Measurements from ENCODE around the gene SLC26A4.
A peak's percentile ranks its signal among the peaks of the same experiment; 100 is the strongest.

Gene SLC26A4

GRCh38 chr7:107622894-107623293 is 37.7 kb upstream of the SLC26A4 start:
- no peak overlapping the region for H3K27ac ChIP-seq (ENCODE audit: low read length)
- no peak overlapping the region for H2AFZ ChIP-seq (ENCODE audit: low read depth, low read length)
- H3K79me2 ChIP-seq (ENCODE audit: insufficient read depth, low read length) = no peaks in the 10 kb centered on the region
- DNase-seq (no peak), ATAC-seq (ENCODE audit: insufficient read depth, low read depth) (no peak)
- H3K9ac ChIP-seq (ENCODE audit: low read depth, low read length) = no peak overlapping the region
- no peak overlapping the region for H3K4me3 ChIP-seq (ENCODE audit: low read depth in 1 of 2, low read length in 2 of 2)
- H3K27me3 ChIP-seq (ENCODE audit: insufficient read depth, low read length, poor library complexity) = no peaks in the 10 kb centered on the region
- no peaks in the 10 kb centered on the region for H4K20me1 ChIP-seq (ENCODE audit: insufficient read depth, low read length)
- H3K4me2 ChIP-seq (ENCODE audit: insufficient read depth, low read length) = no peak overlapping the region
- peaks cover 22% of the 10 kb centered on the region for H3K36me3 ChIP-seq (ENCODE audit: insufficient read depth, low read length)
- H3K9me3 ChIP-seq (ENCODE audit: insufficient read depth, low read length, severe bottlenecking) = no peaks in the 10 kb centered on the region
- no peaks in the 10 kb centered on the region for H3K4me1 ChIP-seq (ENCODE audit: insufficient read depth, low read length)
- no peak for TF ChIP-seq CTCF (IDR thresholded peaks at IDR 0.05; ENCODE audit: borderline replicate concordance, extremely low read depth, low read length, poor library complexity, severe bottlenecking)
- TF ChIP-seq EZH2 (IDR thresholded peaks at IDR 0.05; ENCODE audit: borderline replicate concordance, low read depth, low read length, severe bottlenecking) = no peak

- no peak for DNase-seq
- H3K79me2 ChIP-seq (ENCODE audit: insufficient read depth, low read length) = no peaks in the 10 kb centered on the region
- H4K20me1 ChIP-seq (ENCODE audit: insufficient read depth, low read length) = no peaks in the 10 kb centered on the region
- H2AFZ ChIP-seq (ENCODE audit: low read depth, low read length) = no peak overlapping the region
- H3K4me1 ChIP-seq (ENCODE audit: insufficient read depth, low read length) = peaks cover under 1% of the 10 kb centered on the region; the same call in 1 of the 2 replicates
- H3K27me3 ChIP-seq (ENCODE audit: insufficient read depth, low read length, poor library complexity) = no peaks in the 10 kb centered on the region
- no peak overlapping the region for H3K9ac ChIP-seq (ENCODE audit: low read depth, low read length)
- TF ChIP-seq CTCF (IDR thresholded peaks at IDR 0.05; ENCODE audit: borderline replicate concordance, extremely low read depth, low read length, poor library complexity, severe bottlenecking) (no peak), EZH2 (IDR thresholded peaks at IDR 0.05; ENCODE audit: borderline replicate concordance, low read depth, low read length, severe bottlenecking) (no peak)
- H3K4me2 ChIP-seq (ENCODE audit: insufficient read depth, low read length) = no peak overlapping the region
- no peak for ATAC-seq (ENCODE audit: insufficient read depth, low read depth)
- H3K9me3 ChIP-seq (ENCODE audit: insufficient read depth, low read length, severe bottlenecking) = no peaks in the 10 kb centered on the region
- H3K4me3 ChIP-seq (ENCODE audit: low read depth in 1 of 2, low read length in 2 of 2) = no peak overlapping the region
- H3K27ac ChIP-seq (ENCODE audit: low read length) = no peak overlapping the region
- peaks cover 14% of the 10 kb centered on the region; the same call in 1 of the 2 replicates for H3K36me3 ChIP-seq (ENCODE audit: insufficient read depth, low read length)
Measured at GRCh38 chr7:107627002-107627401, 33.6 kb upstream of the SLC26A4 start.

GRCh38 chr7:107628461-107629064 is 32.1 kb upstream of the SLC26A4 start:
- Histone ChIP-seq H3K4me3 (ENCODE audit: low read depth in 1 of 2, low read length in 2 of 2) (no peak overlapping the region), H3K9ac (ENCODE audit: low read depth, low read length) (no peak overlapping the region), H2AFZ (ENCODE audit: low read depth, low read length) (no peak overlapping the region), H3K36me3 (ENCODE audit: insufficient read depth, low read length) (0 out of 2 replicates have a peak, but pooled peaks cover 3% of the 10 kb centered on the region), H4K20me1 (ENCODE audit: insufficient read depth, low read length) (no peaks in the 10 kb centered on the region), H3K4me1 (ENCODE audit: insufficient read depth, low read length) (peaks cover 16% of the 10 kb centered on the region), H3K27me3 (ENCODE audit: insufficient read depth, low read length, poor library complexity) (no peaks in the 10 kb centered on the region), H3K27ac (ENCODE audit: low read length) (no peak overlapping the region), H3K4me2 (ENCODE audit: insufficient read depth, low read length) (no peak overlapping the region), H3K9me3 (ENCODE audit: insufficient read depth, low read length, severe bottlenecking) (no peaks in the 10 kb centered on the region), H3K79me2 (ENCODE audit: insufficient read depth, low read length) (no peaks in the 10 kb centered on the region)
- TF ChIP-seq EZH2 (IDR thresholded peaks at IDR 0.05; ENCODE audit: borderline replicate concordance, low read depth, low read length, severe bottlenecking) (no peak), CTCF (IDR thresholded peaks at IDR 0.05; ENCODE audit: borderline replicate concordance, extremely low read depth, low read length, poor library complexity, severe bottlenecking) (no peak)
- DNase-seq (peak; percentile 40), ATAC-seq (ENCODE audit: insufficient read depth, low read depth) (peak; percentile 67)
